ENCODE measurements around the gene PTCH2.

PTCH2 gene

GRCh38 chr1:44870096-44870495 lies 27.0 kb upstream of the PTCH2 start:
- no peak for DNase-seq (ENCODE audit: low spot score)
- no peak for TF ChIP-seq CTCF (IDR thresholded peaks at IDR 0.05; ENCODE audit: extremely low read depth, missing control alignments)

- no peak for TF ChIP-seq CTCF (IDR thresholded peaks at IDR 0.05; ENCODE audit: extremely low read depth, missing control alignments)
- DNase-seq (ENCODE audit: low spot score): no peak
These were observed 24.7 kb upstream of the PTCH2 start for GRCh38 chr1:44867801-44868200.

GRCh38 chr1:44862829-44863401 lies 19.9 kb upstream of the PTCH2 start:
- DNase-seq (ENCODE audit: low spot score): no peak
- no peak for TF ChIP-seq CTCF (IDR thresholded peaks at IDR 0.05; ENCODE audit: extremely low read depth, missing control alignments)

GRCh38 chr1:44860891-44861425 lies 17.9 kb upstream of the PTCH2 start:
- TF ChIP-seq CTCF (IDR thresholded peaks at IDR 0.05; ENCODE audit: extremely low read depth, missing control alignments): no peak
- no peak for DNase-seq (ENCODE audit: low spot score)

- TF ChIP-seq CTCF (IDR thresholded peaks at IDR 0.05; ENCODE audit: extremely low read depth, missing control alignments): no peak
- no peak for DNase-seq (ENCODE audit: low spot score)
These were observed 17.3 kb upstream of the PTCH2 start for GRCh38 chr1:44860331-44860730.

- no peak for DNase-seq (ENCODE audit: low spot score)
- TF ChIP-seq CTCF (IDR thresholded peaks at IDR 0.05; ENCODE audit: extremely low read depth, missing control alignments): no peak
These were observed 14.4 kb upstream of the PTCH2 start for GRCh38 chr1:44857446-44857845.

GRCh38 chr1:44855742-44856141 lies 12.7 kb upstream of the PTCH2 start:
- TF ChIP-seq CTCF (IDR thresholded peaks at IDR 0.05; ENCODE audit: extremely low read depth, missing control alignments): no peak
- no peak for DNase-seq (ENCODE audit: low spot score)

Measured in GM20000 (cell line).